GM21529 (cell line): ENCODE data around the gene ZNF740.

Experiments
- ATAC-seq: cut with Tn5 transposase; IDR thresholded peaks from one replicate; pipeline ENCODE4 v1.9.1; 2021; ENCODE audit not compliant: unreplicated experiment

Gene ZNF740

GRCh38 chr12:53224061-53224896 lies 43.8 kb downstream of the ZNF740 start:
- no peak for ATAC-seq

- ATAC-seq, result no peak
These were observed 44.5 kb downstream of the ZNF740 start for GRCh38 chr12:53224897-53225634.

- ATAC-seq, result no peak
These were observed 45.3 kb downstream of the ZNF740 start for GRCh38 chr12:53225635-53226424.

GRCh38 chr12:53226815-53227214 lies 46.3 kb downstream of the ZNF740 start:
- ATAC-seq, result no peak

GRCh38 chr12:53227341-53227740 lies 46.8 kb downstream of the ZNF740 start:
- ATAC-seq, result no peak

- no peak for ATAC-seq
These were observed 47.3 kb downstream of the ZNF740 start for GRCh38 chr12:53227836-53228235.

GRCh38 chr12:53229454-53229853 lies 48.9 kb downstream of the ZNF740 start:
- no peak for ATAC-seq

- no peak for ATAC-seq
These were observed 49.8 kb downstream of the ZNF740 start for GRCh38 chr12:53230108-53230845.

- ATAC-seq, result no peak
These were observed 51.1 kb downstream of the ZNF740 start for GRCh38 chr12:53231671-53231920.

- no peak for ATAC-seq
These were observed 51.6 kb downstream of the ZNF740 start, which contains the start of gene RARG for GRCh38 chr12:53231921-53232645. TSS of gene RARG (minus strand) at chr12:53232209. CDS start at chr12:53227545, 4,664 bp downstream.

GRCh38 chr12:53232646-53233461 lies 52.3 kb downstream of the ZNF740 start:
- ATAC-seq, result no peak

GRCh38 chr12:53233671-53234121 lies 53.2 kb downstream of the ZNF740 start:
- no peak for ATAC-seq

- no peak for ATAC-seq
These were observed 53.9 kb downstream of the ZNF740 start for GRCh38 chr12:53234271-53234914.

- no peak for ATAC-seq
These were observed 54.6 kb downstream of the ZNF740 start for GRCh38 chr12:53235164-53235563.

GRCh38 chr12:53235742-53236442 lies 55.4 kb downstream of the ZNF740 start:
- no peak for ATAC-seq

- ATAC-seq, result no peak
These were observed 56.1 kb downstream of the ZNF740 start for GRCh38 chr12:53236443-53237111.

- no peak for ATAC-seq
These were observed 59.2 kb downstream of the ZNF740 start for GRCh38 chr12:53239643-53240258.
